Activated CD4-positive, alpha-beta memory T cell treated with anti-CD3 and anti-CD28 coated beads, Interleukin-2, amount 10 ng/mL, durations not matched to agents 7 days and 5 days (primary cell): ENCODE data around the gene MARCHF11. TPM values are rescaled to one million over a fixed set of nuclear protein-coding genes. Genes with fewer than 3 reads are reported as not detected.

ENCODE experiments used
- CTCF ChIA-PET: fragments of 350-600 bp; sonication (Branson Sonifier 250); formaldehyde crosslinking; loops from one replicate; lab custom pipeline; 2021; ENCODE audit warnings: antibody characterized with exemption, inconsistent platforms; lab: Charles Lee
- POLR2A ChIA-PET: fragments of 350-600 bp; sonication (Branson Sonifier 250); formaldehyde crosslinking; loops from one replicate; lab custom pipeline; 2021; ENCODE audit warnings: antibody characterized with exemption; lab: Charles Lee
- DNase-seq: peaks from one replicate; pipeline ENCODE4 v3.0.0-alpha.2; 2020
- H3K27ac Mint-ChIP-seq: one replicate; pipeline ENCODE4 v1.8.0; 2021; ENCODE audit warnings: mild to moderate bottlenecking, mixed read lengths
- H3K27me3 Mint-ChIP-seq: one replicate; pipeline ENCODE4 v1.8.0; 2021; ENCODE audit warnings: mixed read lengths
- H3K36me3 Mint-ChIP-seq: one replicate; pipeline ENCODE4 v1.8.0; 2021; ENCODE audit warnings: low read depth, mixed read lengths
- H3K4me1 Mint-ChIP-seq: one replicate; pipeline ENCODE4 v1.8.0; 2021; ENCODE audit warnings: mixed read lengths
- H3K4me3 Mint-ChIP-seq: one replicate; pipeline ENCODE4 v1.8.0; 2021; ENCODE audit warnings: mild to moderate bottlenecking, mixed read lengths
- H3K9me3 Mint-ChIP-seq: one replicate; pipeline ENCODE4 v1.8.0; 2021; ENCODE audit warnings: mixed read lengths
- total RNA-seq, 2 experiments: library from RNA; stranded (reverse); gene quantifications; one replicate each; pipeline ENCODE4 v1.2.3, GENCODE V29; 2021

MARCHF11 gene
- total RNA-seq, 2 experiments from 2014 or later: not detected

DNA sequence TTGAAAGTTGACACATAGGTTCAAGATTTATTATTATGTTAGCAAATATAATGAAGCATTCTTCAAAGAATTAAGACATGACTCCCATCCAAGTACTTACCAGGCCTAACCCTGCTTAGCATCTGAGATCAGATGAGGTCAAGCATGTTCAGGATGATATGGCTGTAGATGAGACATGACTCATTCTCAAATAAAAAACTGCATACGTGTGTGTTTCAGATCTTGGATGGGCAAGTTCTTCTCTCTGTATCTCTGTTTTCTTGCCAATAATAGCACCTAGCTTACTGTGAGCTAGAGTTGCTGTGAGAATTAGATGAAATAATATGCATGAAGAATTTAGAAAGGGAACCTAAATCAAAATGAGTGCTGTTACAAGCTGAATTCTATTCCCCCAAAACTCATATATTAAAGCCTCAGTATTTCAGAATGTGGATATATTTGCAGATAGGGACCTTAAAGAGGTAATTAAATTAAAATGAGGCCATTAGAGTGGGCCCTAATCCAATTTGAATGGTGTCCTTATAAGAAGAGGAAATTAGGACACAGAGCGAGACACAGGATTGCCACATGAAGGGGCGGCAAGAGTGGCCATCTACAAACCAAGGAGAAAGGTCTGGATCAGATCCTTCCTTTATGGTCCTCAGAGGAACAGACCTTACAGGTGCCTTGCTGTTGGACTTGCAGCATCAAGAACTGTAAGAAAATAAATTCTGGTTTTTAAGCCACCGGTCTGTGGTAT is 146.2 kb downstream of the MARCHF11 start:
- CTCF ChIA-PET: no interaction called here
- peaks cover 4% of the 10 kb centered on the region for H3K9me3 Mint-ChIP-seq
- no peaks in the 10 kb centered on the region for H3K36me3 Mint-ChIP-seq
- no peak overlapping the region for H3K4me3 Mint-ChIP-seq
- no peak overlapping the region for H3K27ac Mint-ChIP-seq
- no peak for DNase-seq
- no peaks in the 10 kb centered on the region for H3K27me3 Mint-ChIP-seq
- no peaks in the 10 kb centered on the region for H3K4me1 Mint-ChIP-seq
- POLR2A ChIA-PET: no interaction called here

DNA sequence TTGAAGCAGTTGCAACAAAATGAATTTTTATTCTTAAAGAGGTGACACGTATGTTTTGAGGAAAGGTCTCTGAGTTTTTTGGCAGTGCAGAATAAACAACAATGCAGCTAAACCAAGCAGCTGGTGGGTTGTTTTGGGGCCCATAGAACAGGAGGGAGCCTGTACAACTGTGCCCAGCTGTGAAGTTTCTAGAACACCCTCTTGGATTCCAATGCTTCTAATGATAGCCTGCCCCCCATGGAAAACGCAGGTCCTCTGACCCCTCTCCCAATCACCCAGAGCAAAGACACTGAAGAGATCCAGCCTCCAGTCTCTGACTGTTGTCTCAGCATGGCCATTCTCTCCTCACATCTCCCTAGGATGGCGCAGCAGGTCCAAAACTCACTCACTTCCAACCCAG is 150.9 kb downstream of the MARCHF11 start:
- H3K27ac Mint-ChIP-seq: no peak overlapping the region
- POLR2A ChIA-PET: no interaction called here
- no peaks in the 10 kb centered on the region for H3K4me1 Mint-ChIP-seq
- peaks cover 4% of the 10 kb centered on the region for H3K9me3 Mint-ChIP-seq
- CTCF ChIA-PET: no interaction called here
- H3K27me3 Mint-ChIP-seq: no peaks in the 10 kb centered on the region
- H3K4me3 Mint-ChIP-seq: no peak overlapping the region
- no peak for DNase-seq
- no peaks in the 10 kb centered on the region for H3K36me3 Mint-ChIP-seq

DNA sequence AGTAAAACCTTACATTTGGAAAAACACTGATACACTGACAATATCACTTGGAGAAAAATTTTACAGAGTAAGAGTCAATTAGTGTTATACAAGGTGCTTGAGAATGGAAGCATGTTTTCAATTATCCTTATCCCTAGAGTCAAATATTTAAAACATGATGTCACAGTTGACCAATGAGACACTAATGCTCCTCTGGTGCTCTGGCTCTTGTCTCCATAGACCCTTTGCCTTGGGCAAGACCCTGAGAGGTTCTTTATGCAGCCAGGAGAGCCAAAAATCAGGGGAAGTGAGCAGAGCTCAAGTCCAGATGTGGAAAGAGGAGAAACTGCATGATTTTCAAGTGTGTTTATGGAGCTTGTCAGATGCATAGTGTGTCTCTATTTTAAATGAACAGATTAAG is 153.9 kb downstream of the MARCHF11 start:
- CTCF ChIA-PET: no interaction called here
- no peak overlapping the region for H3K27ac Mint-ChIP-seq
- POLR2A ChIA-PET: no interaction called here
- no peak for DNase-seq
- H3K4me3 Mint-ChIP-seq: no peak overlapping the region
- no peaks in the 10 kb centered on the region for H3K27me3 Mint-ChIP-seq
- H3K9me3 Mint-ChIP-seq: peaks cover 5% of the 10 kb centered on the region
- no peaks in the 10 kb centered on the region for H3K4me1 Mint-ChIP-seq
- no peaks in the 10 kb centered on the region for H3K36me3 Mint-ChIP-seq

DNA sequence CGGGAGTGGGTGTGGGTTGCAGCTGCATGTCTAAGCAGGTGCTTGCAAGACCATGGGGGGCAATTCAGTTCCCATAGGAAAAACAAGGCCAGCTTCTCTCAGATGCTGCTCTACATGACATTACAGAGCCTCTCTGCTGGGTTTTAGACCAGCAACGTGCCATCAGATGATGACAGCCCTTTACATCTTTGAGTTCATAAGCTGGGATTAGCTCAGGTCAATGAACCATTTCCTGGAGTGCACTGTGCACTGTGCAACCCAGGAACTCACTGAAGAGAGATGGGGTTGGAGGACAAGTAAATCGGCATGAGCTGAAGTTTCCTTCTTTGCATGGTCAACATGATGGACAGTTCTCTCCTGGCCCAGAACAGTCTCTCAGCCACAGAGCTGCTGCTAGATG is 160.6 kb downstream of the MARCHF11 start:
- H3K9me3 Mint-ChIP-seq: peaks cover 9% of the 10 kb centered on the region
- H3K27ac Mint-ChIP-seq: no peak overlapping the region
- ChIA-PET POLR2A (no interaction called here), CTCF (no interaction called here)
- H3K36me3 Mint-ChIP-seq: no peaks in the 10 kb centered on the region
- H3K4me1 Mint-ChIP-seq: no peaks in the 10 kb centered on the region
- DNase-seq: no peak
- no peaks in the 10 kb centered on the region for H3K27me3 Mint-ChIP-seq
- no peak overlapping the region for H3K4me3 Mint-ChIP-seq

DNA sequence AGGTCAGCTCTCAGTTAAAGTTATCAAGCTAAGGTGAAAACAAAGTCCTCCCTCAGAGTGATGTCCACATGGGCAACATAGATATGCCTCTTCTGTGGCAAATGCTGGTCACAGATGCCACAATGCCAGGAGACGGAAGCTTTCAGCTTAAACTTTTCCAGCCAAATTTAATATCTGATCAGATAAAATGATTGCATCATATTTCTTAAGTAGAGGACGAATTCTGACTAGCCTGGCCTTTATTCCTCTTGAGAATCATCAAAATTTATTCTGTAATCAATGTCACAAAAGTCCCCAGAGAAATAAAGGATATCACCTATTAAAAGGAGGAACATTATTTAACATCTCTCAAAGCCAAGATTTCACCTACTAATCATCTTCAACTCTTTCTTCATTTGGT is 161.9 kb downstream of the MARCHF11 start:
- H3K36me3 Mint-ChIP-seq: no peaks in the 10 kb centered on the region
- H3K4me1 Mint-ChIP-seq: no peaks in the 10 kb centered on the region
- H3K27ac Mint-ChIP-seq: no peak overlapping the region
- ChIA-PET CTCF (no interaction called here), POLR2A (no interaction called here)
- DNase-seq: no peak
- H3K27me3 Mint-ChIP-seq: no peaks in the 10 kb centered on the region
- peaks cover 9% of the 10 kb centered on the region for H3K9me3 Mint-ChIP-seq
- H3K4me3 Mint-ChIP-seq: no peak overlapping the region
